ENCODE data around the gene PPP1R9B.

The PPP1R9B gene

GRCh38 chr17:50122945-50123344, 27.5 kb downstream of the PPP1R9B start:
- no peak for DNase-seq (ENCODE audit: low read depth)

DNA sequence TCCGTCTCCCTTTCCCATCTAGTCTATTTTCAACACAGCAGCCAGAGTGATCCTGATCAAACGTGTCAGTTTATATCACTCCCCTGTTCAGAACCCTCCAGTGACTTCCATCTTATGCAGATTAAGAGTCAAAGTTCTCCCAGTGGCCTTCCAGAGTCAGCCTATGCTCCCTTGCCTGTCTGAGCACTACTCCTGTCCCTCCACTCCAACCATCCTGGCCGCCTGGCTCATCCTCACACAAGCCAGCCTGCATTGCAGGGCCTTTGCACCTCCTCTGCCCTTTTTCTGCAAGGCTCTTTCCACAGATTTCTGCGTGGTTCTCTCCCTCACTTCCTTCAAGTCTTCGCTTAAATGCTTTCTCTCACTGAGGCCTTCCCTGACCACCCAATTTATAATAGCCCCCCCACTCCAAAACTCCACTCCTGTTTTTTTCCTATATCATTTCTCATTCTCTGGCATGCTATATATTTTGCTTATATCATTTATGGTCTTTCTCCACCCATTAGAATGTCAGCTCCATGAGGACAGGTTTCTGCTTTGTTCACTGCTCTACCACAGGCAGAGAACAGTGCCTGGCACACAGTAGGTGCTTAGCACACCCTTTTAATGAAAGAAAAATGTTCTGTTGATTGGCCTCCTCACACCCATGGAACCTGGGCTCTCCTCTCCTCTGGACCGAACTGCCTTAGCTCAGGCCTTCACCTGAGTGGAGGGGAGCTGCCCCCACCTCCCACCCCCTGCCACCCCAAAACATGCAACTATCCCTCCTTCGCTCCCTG, 29.8 kb downstream of the PPP1R9B start:
- no peak for DNase-seq (ENCODE audit: low read depth)

- no peak for DNase-seq (ENCODE audit: low read depth)
Measured at GRCh38 chr17:50118828-50119218, 31.7 kb downstream of the PPP1R9B start.

- no peak for DNase-seq (ENCODE audit: low read depth)
Measured at GRCh38 chr17:50118076-50118827, 32.2 kb downstream of the PPP1R9B start.

DNA sequence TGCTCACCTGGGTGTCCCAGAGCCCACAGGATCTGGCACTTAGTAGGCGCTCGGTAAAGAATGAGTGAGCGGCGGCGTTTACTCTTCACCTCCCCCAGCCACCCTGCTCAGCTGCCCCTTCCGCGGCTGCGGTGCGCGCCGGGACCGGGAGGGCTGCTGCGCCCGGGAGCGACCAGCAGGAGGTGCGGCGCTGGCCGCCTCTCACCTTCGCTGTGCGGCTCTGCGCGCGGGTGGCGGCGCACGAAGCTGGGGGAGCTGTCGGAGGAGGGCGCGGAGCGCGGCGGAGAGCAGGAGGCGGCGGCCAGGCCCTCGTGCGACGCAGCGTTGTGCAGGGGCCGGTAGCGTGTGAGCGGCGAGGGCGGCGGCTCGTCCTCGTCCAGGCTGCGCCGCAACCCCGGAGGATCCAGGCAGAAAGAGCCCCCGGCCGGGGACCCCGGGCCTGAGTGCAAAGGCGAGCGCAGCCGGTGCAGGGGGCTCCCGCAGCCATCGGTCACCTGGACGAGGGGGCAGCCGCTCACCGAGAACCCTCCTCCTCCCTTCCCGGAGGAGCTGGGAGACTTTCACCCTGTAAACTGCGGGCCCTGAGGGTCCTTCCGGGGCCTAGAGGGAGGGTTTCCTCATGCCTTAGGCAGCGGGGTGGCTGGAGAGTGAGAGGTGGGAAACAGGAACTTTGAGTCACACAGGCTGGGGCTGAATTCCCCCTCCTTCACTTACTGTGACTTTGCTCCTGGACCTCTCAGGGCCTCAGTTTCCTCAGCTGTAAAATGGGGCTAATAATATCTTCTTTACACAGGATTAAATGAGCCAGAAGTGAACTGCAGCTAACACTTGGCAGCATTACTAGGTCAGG, 33.0 kb downstream of the PPP1R9B start:
- DNase-seq (ENCODE audit: low read depth): no peak

- no peak for DNase-seq (ENCODE audit: low read depth)
Measured at GRCh38 chr17:50115756-50116155, 34.7 kb downstream of the PPP1R9B start.

GRCh38 chr17:50114849-50115357, 35.6 kb downstream of the PPP1R9B start:
- DNase-seq (ENCODE audit: low read depth): no peak

DNA sequence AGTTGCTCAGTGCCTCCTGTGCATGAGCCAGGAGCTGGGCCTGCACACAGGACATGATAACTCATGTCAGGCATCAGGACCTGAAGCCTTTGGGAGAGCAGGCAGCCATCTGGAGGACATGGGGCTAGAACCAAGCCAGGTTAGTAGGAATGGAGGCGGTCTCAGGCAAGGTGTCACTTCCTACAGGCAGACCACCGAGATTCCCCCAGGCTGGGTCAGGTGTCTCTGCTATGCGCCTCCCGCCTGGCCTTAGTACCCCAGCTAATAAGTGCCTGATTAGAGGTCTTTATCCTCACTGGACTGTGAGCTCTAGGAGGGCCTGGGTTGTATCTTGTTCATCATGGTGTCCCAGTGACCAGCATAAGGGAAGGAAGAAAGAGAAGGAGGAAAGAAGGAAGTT, 36.1 kb downstream of the PPP1R9B start:
- no peak for DNase-seq (ENCODE audit: low read depth)

DNA sequence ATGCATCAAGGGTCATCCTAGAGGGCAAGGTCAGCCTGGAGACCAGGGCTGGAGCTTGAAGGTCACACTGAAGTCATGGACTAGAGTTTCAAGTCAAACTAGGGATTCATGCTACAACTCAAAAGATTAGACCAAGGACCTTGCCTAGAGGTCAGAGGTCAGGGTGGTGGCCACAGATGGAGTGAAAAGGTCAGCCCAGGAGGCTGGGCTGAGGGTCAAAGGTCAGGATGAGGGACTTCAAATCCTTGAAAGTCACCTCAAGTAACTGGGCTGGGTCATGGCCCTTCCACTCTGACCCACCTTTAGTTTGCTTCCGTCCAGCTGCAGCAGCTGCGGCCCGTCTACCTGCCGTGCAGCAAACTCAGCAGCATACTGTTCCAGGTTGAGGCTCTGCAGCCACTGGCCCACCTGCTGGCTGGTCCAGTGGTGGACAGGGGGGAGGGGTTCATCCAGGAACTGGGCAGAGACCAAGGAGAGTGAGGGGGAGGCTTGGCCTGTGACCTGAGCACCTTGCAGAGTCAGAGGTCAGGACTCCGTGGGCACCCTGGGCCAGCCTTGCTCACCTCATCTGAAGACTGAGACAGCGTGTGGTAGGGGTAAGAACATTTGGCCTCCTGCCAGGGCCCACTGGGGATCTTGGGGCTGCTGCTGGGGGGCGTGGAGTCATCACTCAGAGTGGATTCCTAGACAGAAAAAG, 36.7 kb downstream of the PPP1R9B start:
- no peak for DNase-seq (ENCODE audit: low read depth)

GRCh38 chr17:50112694-50113093, 37.8 kb downstream of the PPP1R9B start:
- no peak for DNase-seq (ENCODE audit: low read depth)

DNA sequence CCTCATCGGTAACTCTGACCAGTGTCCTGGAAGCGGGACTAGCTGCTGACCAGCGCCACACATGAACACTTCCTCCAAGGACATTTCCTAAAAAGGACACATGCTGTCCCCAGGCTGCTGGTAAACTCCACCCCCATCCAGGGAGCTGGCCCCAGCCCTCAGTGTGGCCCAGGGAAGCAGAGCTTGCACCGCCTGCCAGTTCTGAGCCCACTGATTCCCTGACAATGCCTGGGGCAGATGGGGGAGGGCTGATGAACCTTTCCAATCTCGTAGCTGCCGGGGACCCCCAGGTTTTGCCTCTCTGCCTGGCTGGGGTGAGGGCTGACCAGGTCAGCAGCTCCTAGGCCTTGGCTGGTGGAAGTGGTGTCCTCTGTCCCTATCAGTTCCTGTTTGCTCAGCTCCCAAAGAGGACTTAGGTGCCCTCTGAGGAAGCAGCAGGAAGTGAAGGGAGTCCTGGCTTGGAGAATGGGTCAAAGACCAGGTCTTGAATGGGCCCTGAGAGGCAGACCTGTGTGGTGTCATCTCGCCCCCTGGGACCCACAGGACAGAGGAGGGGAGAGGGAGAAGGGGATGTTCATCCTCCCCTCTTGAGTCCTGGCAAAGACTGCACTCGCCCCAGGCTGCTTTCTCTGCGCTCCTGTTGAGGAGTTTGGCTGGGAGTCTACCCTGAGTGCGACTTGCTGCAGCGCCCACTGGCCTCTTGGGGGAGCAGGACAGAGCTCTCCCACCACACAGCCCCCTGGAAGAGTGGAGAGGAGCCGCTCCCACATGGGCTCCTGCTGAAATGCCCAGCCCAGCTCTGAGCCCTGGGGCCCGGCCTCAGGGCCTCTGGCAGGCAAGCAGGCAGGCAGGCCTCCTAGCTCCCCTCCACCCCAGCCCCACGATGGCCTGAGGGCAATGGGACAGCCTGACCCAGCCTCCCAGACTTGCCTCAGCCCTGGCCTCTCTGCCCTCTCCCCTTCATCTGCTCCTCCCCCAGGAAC, 38.5 kb downstream of the PPP1R9B start:
- DNase-seq (ENCODE audit: low read depth): no peak

DNA sequence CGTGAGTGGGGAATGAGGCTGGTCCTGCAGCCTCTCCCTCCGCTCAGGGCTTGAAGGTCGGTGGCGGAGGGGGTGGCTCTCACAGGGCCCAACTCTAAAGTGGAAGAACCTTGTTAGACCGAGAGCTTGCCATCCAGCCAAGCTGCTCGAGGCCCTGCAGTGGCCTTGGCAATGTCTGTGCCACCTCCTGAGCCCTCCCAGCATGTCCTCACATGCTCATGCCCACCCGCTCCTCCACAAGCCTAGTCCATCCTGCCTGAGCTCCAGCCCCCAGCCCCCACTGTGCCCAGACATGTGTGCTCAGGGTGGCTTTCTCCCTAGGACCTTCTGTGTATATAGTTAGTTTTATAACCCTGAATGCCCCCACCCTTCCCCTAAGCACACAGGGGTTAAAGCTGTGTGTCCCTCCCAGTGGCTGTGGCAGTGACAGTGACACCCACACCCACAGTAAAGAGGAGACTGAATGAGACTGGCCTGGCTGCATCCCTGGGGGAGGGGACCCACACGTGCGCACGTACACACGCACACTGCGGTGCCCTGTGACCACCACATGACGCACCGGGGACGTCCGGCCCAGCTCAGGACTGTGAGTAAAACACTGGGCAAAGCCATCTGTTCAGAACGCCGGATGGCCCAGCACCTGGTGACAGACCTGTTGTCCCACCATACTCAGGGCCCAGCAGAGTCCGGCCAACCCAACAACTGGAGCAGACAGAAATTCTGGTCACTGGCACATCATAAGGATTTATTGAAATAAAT, 39.7 kb downstream of the PPP1R9B start:
- DNase-seq (ENCODE audit: low read depth): no peak

- DNase-seq (ENCODE audit: low read depth): no peak
Measured at GRCh38 chr17:50109785-50110184, 40.7 kb downstream of the PPP1R9B start.

DNA sequence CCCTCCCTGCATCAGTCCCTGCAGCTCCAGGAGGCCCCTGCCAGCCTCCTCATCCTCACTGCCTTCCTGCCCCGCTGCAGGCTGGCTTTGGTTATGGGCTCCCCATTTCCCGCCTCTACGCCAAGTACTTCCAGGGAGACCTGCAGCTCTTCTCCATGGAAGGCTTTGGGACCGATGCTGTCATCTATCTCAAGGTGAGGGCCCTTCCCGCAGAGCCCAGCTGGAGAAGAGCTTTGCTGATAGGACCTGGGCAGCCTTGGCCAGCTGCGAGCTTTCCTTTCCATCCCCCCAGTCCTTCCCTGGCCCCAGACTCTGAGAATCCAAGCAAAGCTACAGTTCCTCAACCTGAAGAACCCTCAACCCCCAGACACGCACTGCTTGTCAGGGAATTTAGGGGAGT, 41.3 kb downstream of the PPP1R9B start:
- no peak for DNase-seq (ENCODE audit: low read depth)

DNA sequence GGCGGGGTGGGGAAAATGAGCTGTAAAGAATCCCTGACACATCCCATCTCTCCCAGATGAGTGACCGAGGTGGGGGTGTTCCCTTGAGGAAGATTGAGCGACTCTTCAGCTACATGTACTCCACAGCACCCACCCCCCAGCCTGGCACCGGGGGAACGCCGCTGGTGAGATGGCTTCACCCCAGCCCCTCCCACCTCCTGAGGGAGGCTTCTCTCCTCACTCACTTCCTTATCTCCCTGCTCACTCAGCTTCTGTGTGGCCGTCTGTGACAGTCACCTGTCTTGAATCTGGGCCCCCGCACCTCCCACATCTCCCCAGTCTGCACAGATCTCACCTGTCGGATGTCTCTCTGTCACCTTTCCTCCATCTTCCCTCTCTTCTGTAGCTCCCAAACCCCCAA, 41.9 kb downstream of the PPP1R9B start:
- no peak for DNase-seq (ENCODE audit: low read depth)

GRCh38 chr17:50107790-50108414, 42.6 kb downstream of the PPP1R9B start:
- DNase-seq (ENCODE audit: low read depth): no peak

DNA sequence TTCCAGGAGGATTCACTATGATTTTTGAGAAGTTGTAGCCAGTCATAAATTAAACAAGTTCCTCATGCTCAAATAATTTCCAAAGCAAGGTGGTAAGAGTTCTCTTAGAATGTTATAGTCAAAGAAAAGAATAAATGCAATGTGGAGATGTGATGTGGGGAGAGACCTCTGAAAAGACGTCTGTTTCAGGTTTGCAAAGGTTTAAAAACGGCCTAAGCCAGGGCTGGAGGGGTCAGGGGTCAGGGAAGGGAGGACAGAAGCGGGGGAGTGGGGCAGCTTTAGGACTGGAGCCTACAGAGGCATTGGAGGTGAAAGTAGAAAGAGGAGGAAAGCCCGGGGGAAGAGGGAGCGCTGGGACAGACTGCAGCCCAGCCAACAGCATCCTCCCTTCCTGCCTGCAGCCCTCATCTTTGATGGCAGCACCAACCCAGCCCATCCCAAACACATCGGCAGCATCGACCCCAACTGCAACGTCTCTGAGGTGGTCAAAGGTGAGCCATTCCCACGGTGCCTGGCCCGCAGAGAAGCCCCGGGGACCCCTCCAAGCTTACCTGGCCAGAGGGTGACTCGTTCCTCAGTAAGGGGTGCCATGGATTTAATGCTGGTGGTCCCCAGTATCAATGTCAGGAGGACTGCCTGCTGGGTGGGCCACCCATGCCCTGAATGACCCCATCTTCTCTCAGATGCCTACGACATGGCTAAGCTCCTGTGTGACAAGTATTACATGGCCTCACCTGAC, 43.9 kb downstream of the PPP1R9B start:
- no peak for DNase-seq (ENCODE audit: low read depth)

- DNase-seq (ENCODE audit: low read depth): no peak
Measured at GRCh38 chr17:50105811-50106210, 44.7 kb downstream of the PPP1R9B start.

- no peak for DNase-seq (ENCODE audit: low read depth)
Measured at GRCh38 chr17:50103941-50104340, 46.5 kb downstream of the PPP1R9B start.

Measured in GM04503 (cell line).